ENCODE data around the gene NFASC.

The NFASC gene

GRCh38 chr1:204870160-204870912 lies at the start of gene NFASC:
TSS of gene NFASC (plus strand) at chr1:204870862. CDS start at chr1:204944316, 73,454 bp downstream.
- no peak for DNase-seq

GRCh38 chr1:204821476-204821875 lies 49.2 kb upstream of the NFASC start:
- DNase-seq, result no peak

GRCh38 chr1:204821924-204822323 lies 48.7 kb upstream of the NFASC start:
- DNase-seq, result no peak

DNA sequence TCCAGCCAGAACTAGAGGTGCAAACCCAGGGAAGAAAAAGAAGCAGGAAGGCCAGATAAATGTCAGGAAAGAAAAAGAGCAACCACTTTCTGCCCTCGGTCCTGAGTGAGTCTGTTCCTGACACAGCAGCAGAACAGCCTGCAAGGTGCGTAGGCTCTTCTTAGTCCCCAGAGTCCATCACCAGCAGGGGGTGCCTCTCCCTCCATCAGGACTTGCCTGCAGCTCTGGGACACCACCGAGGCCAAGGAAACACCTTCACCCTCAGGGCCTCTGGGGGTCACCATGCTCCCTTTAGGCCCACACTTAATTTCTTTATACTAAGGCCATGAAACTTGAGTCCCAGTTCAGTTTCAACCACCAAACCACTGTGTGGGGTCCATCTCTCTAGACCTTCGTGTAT lies 43.7 kb upstream of the NFASC start:
- DNase-seq, result no peak

DNA sequence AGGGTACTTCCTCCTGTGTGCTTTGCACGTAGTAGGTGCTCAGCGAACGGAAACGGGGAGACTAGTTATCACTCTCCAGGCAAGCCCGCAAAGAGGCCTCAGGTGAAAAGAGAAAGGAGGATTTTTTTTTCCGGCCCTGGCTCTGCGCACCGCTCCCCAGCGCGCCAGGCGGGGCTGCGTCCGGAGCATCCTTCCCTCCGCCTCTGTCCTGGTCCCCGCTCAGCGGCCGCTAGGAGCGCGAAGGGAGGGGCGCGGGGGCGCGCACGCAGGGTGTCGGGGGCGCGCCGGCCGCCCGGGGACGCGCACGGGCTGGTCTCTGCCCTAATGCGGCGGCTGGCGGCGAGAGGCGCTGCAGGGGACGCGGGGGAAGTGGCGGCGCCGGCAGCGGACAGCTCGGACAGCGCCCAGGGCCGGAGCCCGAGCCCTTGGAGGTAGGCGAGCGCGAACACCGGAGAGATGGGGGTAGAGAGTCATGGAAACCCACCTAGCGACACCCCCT lies 42.3 kb upstream of the NFASC start:
- DNase-seq, result peak; percentile 85

- no peak for DNase-seq
Measured at GRCh38 chr1:204829133-204829825, 41.4 kb upstream of the NFASC start.

DNA sequence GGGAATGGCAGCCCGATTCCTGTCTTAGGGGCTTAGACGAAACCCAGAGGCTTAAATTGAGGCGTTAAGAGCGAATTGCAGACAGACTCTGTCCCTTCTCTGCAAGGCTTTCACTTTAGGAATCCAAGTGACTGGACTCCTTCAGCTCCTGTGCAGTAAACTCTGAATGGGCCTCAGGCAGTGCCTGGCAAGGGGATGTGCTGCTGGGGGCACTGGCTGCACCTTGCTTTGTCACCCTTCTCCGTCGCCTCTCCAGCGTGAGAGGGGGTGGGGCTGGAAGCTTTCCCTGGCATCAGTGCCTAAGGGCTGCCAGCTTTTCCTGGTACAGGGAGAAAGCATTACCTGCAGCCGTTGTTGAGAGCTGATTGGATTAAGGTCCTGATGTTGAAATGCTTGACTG lies 39.9 kb upstream of the NFASC start:
- DNase-seq, result peak; percentile 33

- DNase-seq, result no peak
Measured at GRCh38 chr1:204831186-204831585, 39.5 kb upstream of the NFASC start.

GRCh38 chr1:204834336-204834735 lies 36.3 kb upstream of the NFASC start:
- no peak for DNase-seq

DNA sequence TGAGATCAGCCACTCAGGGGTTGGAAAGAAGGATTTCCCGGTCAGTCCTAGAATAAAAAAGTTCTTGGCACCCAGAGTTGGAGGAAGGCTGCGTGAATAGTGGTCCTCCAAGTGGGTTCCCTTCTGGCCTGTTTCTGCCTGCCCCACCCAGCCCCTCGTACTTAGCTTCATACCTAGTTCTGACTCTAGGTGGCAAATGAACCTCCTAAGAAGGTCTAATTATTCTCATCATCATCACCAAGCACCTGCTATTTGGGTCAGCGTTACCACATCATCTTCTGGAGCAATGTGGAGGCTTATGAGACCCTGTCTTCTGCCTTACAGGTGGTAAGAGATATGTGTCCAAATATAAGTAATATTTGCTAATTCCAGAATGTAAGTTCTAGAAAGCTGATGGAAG lies 35.9 kb upstream of the NFASC start:
- DNase-seq, result no peak

DNA sequence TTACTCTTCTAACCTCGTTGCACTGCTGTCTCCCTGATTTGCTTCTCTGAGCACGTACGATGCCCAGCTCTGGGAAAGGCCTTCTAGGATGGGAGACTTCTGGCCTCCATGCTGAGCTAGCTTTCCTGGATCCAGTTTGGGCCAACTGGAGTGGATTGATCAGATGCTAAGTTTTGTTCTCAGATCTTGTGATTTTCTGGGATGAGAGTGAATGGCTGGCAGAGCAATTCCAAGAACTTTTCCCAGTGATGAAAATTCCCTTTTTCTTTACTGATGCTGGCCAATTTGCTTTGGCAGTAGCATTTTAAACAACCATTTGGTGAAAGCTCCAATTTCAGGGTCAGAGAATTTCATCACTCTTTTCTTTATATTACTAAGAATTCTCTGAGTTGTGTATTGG lies 34.9 kb upstream of the NFASC start:
- no peak for DNase-seq

GRCh38 chr1:204836856-204837255 lies 33.8 kb upstream of the NFASC start:
- DNase-seq, result no peak

DNA sequence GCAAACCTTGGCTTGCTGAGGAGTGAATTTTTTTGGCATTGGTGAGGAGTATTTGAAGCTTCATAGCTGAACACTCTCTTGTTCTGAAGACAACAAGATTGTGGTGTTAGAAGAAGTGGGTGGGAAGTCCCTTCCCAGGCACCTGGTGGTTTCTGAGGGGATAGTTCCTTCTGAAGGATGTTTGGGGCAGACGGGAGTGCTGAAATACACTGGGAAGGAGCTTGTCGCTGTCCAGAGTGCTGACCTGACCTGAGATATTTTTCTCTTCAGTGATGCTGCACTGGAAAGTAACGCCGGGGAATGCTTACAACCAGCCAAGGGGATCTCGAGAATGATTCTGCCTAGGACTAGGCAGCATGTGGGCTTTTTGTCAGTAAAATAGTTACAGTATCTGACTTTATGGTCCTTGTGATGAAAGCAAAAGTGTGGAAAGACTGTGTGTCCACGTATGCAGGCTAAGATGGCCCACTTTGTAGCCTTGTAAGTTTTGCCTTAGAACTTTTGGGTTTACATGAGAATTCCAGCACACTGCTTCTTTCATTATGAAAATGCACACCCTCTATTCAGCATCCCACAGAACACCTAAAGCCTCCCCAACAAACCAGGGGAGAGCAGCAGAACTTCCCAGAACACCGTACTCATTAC lies 33.1 kb upstream of the NFASC start:
- DNase-seq, result no peak

DNA sequence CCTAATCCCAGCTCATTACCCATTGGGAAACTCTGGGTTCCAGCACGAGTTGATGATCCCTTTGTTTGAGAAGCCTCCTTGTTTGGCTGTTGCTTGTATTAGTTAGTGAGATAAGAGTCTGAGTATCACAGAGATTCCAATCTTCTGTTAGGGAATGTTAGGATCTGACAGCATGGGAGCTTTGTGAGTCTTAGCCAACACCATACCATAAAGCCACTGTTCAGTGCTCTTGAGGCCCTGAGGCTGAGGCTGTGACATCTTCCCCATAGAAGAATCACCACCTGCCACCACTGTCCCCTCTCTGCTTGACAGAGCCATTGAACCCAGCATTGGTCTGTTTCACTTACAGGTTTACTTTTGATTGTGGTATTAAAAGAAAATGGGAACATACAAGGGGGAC lies 29.3 kb upstream of the NFASC start:
- DNase-seq, result no peak

- no peak for DNase-seq
Measured at GRCh38 chr1:204841798-204842197, 28.9 kb upstream of the NFASC start.

GRCh38 chr1:204842369-204842768 lies 28.3 kb upstream of the NFASC start:
- no peak for DNase-seq

DNA sequence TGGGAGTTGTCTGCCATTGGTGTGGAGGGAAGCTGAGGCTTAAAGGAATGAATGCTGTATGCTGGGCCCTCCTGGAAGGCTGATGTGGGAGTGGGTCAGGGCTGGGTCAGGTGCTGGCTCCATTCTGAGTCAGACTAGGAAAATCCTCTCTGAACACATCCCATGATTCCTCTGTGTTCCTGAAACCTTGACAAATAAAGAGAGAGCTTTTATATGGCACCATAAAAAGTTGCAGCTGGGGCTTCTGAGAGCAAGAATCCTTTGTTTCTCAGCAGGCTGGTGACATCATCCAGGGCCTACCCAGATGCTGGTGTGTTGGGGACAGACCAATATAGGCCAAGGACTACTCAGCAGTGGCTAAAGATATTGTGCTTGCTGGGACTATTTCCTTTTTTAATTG lies 27.8 kb upstream of the NFASC start:
- DNase-seq, result no peak

GRCh38 chr1:204846546-204846945 lies 24.1 kb upstream of the NFASC start:
- DNase-seq, result peak; percentile 86

GRCh38 chr1:204848579-204848978 lies 22.1 kb upstream of the NFASC start:
- DNase-seq, result no peak

DNA sequence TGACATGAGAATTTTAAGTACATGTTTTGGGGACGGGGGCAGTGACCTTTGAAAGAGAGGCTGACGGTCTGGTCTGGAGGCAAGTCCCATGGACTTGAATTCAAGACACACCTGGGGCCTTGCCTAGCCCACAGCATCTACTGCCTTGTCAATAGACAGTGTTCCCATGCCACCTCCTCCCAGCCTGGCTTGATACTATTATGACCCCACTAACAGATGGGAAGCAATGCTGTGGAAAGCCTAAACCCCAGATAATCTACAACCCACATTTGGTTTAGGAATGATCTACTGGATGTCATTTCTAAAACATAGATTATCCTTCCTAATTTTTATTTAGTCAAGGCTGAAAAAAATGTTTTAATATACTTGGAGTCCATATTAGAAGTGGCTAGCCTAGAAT lies 17.8 kb upstream of the NFASC start:
- no peak for DNase-seq

- no peak for DNase-seq
Measured at GRCh38 chr1:204853436-204853835, 17.2 kb upstream of the NFASC start.

GRCh38 chr1:204854286-204854685 lies 16.4 kb upstream of the NFASC start:
- DNase-seq, result no peak

DNA sequence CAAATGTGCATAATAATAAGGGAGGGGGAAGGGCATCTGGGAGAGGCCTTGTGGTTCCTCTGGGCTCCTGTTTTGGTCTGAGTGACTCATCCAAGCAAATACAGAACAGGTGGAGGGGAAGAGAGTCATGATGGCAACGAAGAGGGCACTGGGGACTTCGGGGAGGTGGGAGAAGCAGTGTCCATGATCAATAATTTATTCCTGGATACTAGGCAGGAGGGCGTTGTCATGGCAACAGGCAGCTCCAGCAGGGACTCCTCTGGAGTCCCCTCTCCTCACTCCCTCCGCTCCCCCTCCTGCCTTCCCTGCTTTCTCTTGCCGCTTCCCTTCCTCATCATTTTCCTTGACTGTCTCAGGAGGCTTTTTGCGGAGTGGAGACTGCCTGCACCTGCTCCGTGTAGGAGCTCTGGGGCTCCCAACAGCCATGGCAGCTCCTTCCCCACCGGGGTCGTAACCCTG lies 12.3 kb upstream of the NFASC start:
- DNase-seq, result peak; percentile 21

DNA sequence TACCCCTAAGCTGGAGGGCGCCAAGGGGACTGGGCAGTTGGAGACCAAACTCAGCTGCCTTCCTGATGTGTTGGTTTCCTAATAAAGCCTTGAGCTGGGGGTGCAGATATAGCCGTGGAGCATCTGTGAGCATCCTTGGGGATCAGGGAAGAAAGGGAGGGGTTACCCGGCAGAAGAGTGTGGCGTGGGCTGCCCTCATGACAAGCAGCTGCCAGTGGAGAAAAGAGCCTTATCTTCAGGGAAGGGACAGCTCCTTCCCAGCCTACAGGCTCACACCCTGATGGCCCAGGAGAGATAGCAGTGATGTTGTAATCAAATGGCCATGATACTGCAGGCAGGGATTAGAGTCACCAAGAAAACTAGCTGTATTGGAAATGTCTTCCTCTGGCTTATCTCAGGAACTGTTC lies 10.8 kb upstream of the NFASC start:
- no peak for DNase-seq

Measured in NCI-H1092 (cell line).